Measurements from ENCODE around the gene RAB11FIP4.

RAB11FIP4 gene

GRCh38 chr17:31466096-31466760, 74.8 kb downstream of the RAB11FIP4 start:
- no peak for TF ChIP-seq CTCF (conservative IDR thresholded peaks at IDR 0.05; ENCODE audit: low read length)
- H3K4me3 ChIP-seq (ENCODE audit: low read length): no peak overlapping the region
- no peak for DNase-seq (ENCODE audit: low read depth)

- no peak overlapping the region for H3K4me3 ChIP-seq (ENCODE audit: low read length)
- no peak for DNase-seq (ENCODE audit: low read depth)
- TF ChIP-seq CTCF (conservative IDR thresholded peaks at IDR 0.05; ENCODE audit: low read length): no peak
Measured at GRCh38 chr17:31467502-31468256, 76.2 kb downstream of the RAB11FIP4 start.

GRCh38 chr17:31469959-31470358, 78.5 kb downstream of the RAB11FIP4 start:
- TF ChIP-seq CTCF (conservative IDR thresholded peaks at IDR 0.05; ENCODE audit: low read length): no peak
- DNase-seq (ENCODE audit: low read depth): no peak
- H3K4me3 ChIP-seq (ENCODE audit: low read length): no peak overlapping the region

GRCh38 chr17:31470592-31470991, 79.1 kb downstream of the RAB11FIP4 start:
- no peak for TF ChIP-seq CTCF (conservative IDR thresholded peaks at IDR 0.05; ENCODE audit: low read length)
- no peak overlapping the region for H3K4me3 ChIP-seq (ENCODE audit: low read length)
- DNase-seq (ENCODE audit: low read depth): no peak

GRCh38 chr17:31472137-31472536, 80.7 kb downstream of the RAB11FIP4 start:
- H3K4me3 ChIP-seq (ENCODE audit: low read length): no peak overlapping the region
- no peak for TF ChIP-seq CTCF (conservative IDR thresholded peaks at IDR 0.05; ENCODE audit: low read length)
- no peak for DNase-seq (ENCODE audit: low read depth)

- DNase-seq (ENCODE audit: low read depth): peak; percentile 5
- no peak overlapping the region for H3K4me3 ChIP-seq (ENCODE audit: low read length)
- no peak for TF ChIP-seq CTCF (conservative IDR thresholded peaks at IDR 0.05; ENCODE audit: low read length)
Measured at GRCh38 chr17:31475378-31476162, 84.1 kb downstream of the RAB11FIP4 start.
